PC-3 (cell line): ENCODE results near the gene S100A14.

Experiments
- CTCF ChIP-seq: fragments of 300-600 bp; sonication (generic); conservative IDR thresholded peaks from 2 replicates; pipeline ENCODE4 v1.5.1; 2017; ENCODE audit warnings: antibody characterized with exemption, low read depth, mild to moderate bottlenecking, low read length
- EZH2 ChIP-seq: fragments of 300-600 bp; sonication (generic); IDR thresholded peaks from one replicate; pipeline ENCODE4 v1.6.1; 2017; ENCODE audit warnings: antibody characterized with exemption, mild to moderate bottlenecking, low read length; ENCODE audit not compliant: unreplicated experiment

GRCh38 chr1:153649137-153649862 lies 33.2 kb upstream of the S100A14 start:
- TF ChIP-seq EZH2 = no peak
- no peak for TF ChIP-seq CTCF
